ENCODE measurements around the gene NLRP14.

DNA sequence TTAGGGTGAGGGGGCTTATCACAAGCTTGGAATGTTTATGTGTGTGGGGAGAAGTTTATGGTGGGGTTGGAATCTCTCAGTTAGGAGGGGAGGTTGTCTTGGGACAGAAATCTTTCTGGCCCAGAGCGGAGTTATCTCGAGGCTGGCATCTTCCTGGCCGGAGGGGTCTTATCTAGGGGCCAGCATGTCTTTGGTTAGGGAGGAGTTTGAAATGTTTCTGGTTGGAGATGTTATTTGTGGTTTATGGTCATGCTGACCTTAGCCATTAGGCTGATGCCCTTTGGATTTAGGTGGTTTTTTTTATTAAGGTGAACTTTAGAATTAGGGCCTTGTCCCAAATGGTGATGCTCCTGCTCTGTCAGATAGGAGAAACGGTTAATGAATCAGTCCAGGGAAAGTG is 60.6 kb downstream of the NLRP14 start:
- TF ChIP-seq TAF1 (IDR thresholded peaks at IDR 0.05; ENCODE audit: borderline replicate concordance, low read depth, low read length) (no peak), POLR2A (IDR thresholded peaks at IDR 0.05; ENCODE audit: low read depth, low read length) (no peak), POLR2AphosphoS5 (IDR thresholded peaks at IDR 0.05; ENCODE audit: low read depth, low read length) (no peak)
